Calu3 (cell line): ENCODE results near the gene PLPP7. TPM values are rescaled to one million over a fixed set of nuclear protein-coding genes. Genes with fewer than 3 reads are reported as not detected.

Experiments
- BruUV-seq: library from RNA; stranded (reverse); fragments of 400-500 nt; replicated peaks from 2 replicates; lab custom pipeline; 2021; lab: Mats Ljungman, UMichigan
- CTCF ChIA-PET: fragments of 300-600 bp; sonication (Branson Sonifier 250); formaldehyde crosslinking; loops from one replicate; lab custom pipeline; 2022; ENCODE audit warnings: antibody characterized with exemption; lab: Charles Lee
- DNase-seq: peaks from one replicate; pipeline ENCODE4 v3.0.0; 2022
- H3K27ac Mint-ChIP-seq: one replicate; pipeline ENCODE4 v1.8.0; 2022; ENCODE audit warnings: mixed read lengths; ENCODE audit not compliant: unreplicated experiment
- H3K27me3 Mint-ChIP-seq: one replicate; pipeline ENCODE4 v1.8.0; 2022; ENCODE audit warnings: mixed read lengths; ENCODE audit not compliant: unreplicated experiment
- H3K36me3 Mint-ChIP-seq: one replicate; pipeline ENCODE4 v1.8.0; 2022; ENCODE audit warnings: mild to moderate bottlenecking, moderate library complexity, mixed read lengths; ENCODE audit not compliant: insufficient read depth, unreplicated experiment
- H3K4me1 Mint-ChIP-seq: one replicate; pipeline ENCODE4 v1.8.0; 2022; ENCODE audit warnings: mild to moderate bottlenecking, low read depth, mixed read lengths; ENCODE audit not compliant: unreplicated experiment
- H3K4me3 Mint-ChIP-seq: one replicate; pipeline ENCODE4 v1.8.0; 2022; ENCODE audit warnings: mild to moderate bottlenecking, low read depth, moderate library complexity, mixed read lengths; ENCODE audit not compliant: unreplicated experiment
- H3K9me3 Mint-ChIP-seq: one replicate; pipeline ENCODE4 v1.8.0; 2022; ENCODE audit warnings: low read depth, mixed read lengths; ENCODE audit not compliant: unreplicated experiment
- CTCF ChIP-seq: fragments of 200-600 bp; IDR thresholded peaks from one replicate; pipeline ENCODE4 v1.8.0; 2022; ENCODE audit warnings: antibody characterized with exemption; ENCODE audit not compliant: unreplicated experiment
- intact Hi-C: fragments of 100-400 bp; cut with micrococcal nuclease; formaldehyde crosslinking; loops from one replicate; pipeline ENCODE4 v1.10.0; 2022; ENCODE audit not compliant: unreplicated experiment
- total RNA-seq: library from RNA; stranded (reverse); gene quantifications from 2 replicates; pipeline ENCODE4 v1.2.3, GENCODE V29; 2022

The PLPP7 gene
- total RNA-seq, 1 experiment from 2014 or later = not detected

- BruUV-seq = no TSS peak
- CTCF ChIA-PET = no interaction called here
- no peak overlapping the region for H3K27ac Mint-ChIP-seq
These were observed 18.5 kb downstream of the PLPP7 start for GRCh38 chr9:131307974-131308373.

DNA sequence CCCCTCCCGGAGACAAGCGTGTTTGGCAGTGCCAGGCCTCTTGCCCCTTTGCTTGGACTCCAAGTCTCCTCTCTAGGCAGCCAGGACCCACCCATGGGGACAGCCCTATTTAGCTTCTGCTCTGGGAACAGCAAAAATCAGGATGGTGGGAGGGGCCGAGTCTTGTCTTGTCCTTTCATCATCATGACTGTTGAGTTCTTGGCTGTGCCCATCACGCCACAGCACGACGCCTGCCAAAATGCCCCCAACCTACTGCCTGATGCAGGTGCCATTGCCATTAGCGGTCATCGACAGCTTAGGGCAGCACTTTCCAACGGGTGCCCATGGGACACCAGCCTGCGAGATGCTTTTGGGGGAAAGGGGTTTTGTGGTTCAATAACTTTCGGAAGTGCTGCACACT lies 18.9 kb downstream of the PLPP7 start:
- H3K9me3 Mint-ChIP-seq = no peaks in the 10 kb centered on the region
- no peak overlapping the region for H3K27ac Mint-ChIP-seq
- intact Hi-C loops = no loop called here
- TF ChIP-seq CTCF = no peak
- peaks cover 22% of the 10 kb centered on the region for H3K27me3 Mint-ChIP-seq
- no peak overlapping the region for H3K4me3 Mint-ChIP-seq
- no peaks in the 10 kb centered on the region for H3K36me3 Mint-ChIP-seq
- no peaks in the 10 kb centered on the region for H3K4me1 Mint-ChIP-seq
- CTCF ChIA-PET = no interaction called here
- BruUV-seq = no TSS peak
- no peak for DNase-seq

More at GRCh38 chr9:131307974-131308373, 18.5 kb downstream of the PLPP7 start:
- DNase-seq = no peak
- Mint-ChIP-seq H3K27me3 (peaks cover 22% of the 10 kb centered on the region), H3K36me3 (no peaks in the 10 kb centered on the region), H3K9me3 (no peaks in the 10 kb centered on the region), H3K4me1 (no peaks in the 10 kb centered on the region), H3K4me3 (no peak overlapping the region)
- no peak for TF ChIP-seq CTCF
- intact Hi-C loops = no loop called here

DNA sequence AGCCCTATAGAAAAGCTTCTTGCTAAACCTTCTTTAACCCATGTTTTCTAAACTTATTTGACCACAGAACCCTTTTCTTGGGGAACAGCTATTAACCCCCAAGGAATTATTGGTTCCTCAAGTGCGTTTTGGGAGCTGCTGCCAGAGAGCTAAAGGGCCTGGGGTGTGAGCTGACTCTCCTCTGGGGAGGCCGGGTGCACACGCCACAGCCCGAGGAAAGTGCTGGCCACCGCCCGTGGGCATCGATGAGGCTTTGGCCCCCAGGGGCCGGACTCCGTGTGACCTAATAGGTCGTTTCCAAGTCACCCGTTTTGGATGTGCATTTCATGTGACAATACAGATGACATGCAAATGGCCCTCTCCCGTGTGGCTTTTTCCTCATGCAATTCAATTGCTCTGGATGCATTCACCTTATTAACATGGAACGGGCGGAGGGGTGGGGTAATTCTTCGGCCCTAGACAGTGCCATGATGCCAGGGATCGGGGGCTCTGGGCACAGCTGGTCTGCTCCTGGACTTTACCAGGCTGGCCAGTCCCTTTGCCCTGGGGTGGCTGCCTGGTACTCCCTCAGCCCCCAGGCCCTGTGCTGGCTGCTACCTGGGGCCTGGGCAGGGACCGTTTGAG lies 19.5 kb downstream of the PLPP7 start:
- Mint-ChIP-seq H3K4me1 (no peaks in the 10 kb centered on the region), H3K27ac (no peak overlapping the region), H3K36me3 (no peaks in the 10 kb centered on the region), H3K9me3 (no peaks in the 10 kb centered on the region), H3K27me3 (peaks cover 22% of the 10 kb centered on the region), H3K4me3 (no peak overlapping the region)
- TF ChIP-seq CTCF = no peak
- BruUV-seq = no TSS peak
- CTCF ChIA-PET = no interaction called here
- DNase-seq = no peak
- intact Hi-C loops = no loop called here

- H3K9me3 Mint-ChIP-seq = no peaks in the 10 kb centered on the region
- CTCF ChIA-PET = no interaction called here
- TF ChIP-seq CTCF = no peak
- H3K36me3 Mint-ChIP-seq = no peaks in the 10 kb centered on the region
- BruUV-seq = no TSS peak
- H3K4me1 Mint-ChIP-seq = no peaks in the 10 kb centered on the region
- no peak overlapping the region for H3K4me3 Mint-ChIP-seq
- no peak overlapping the region for H3K27ac Mint-ChIP-seq
- H3K27me3 Mint-ChIP-seq = peaks cover 22% of the 10 kb centered on the region
- intact Hi-C loops = no loop called here
- no peak for DNase-seq
These were observed 20.2 kb downstream of the PLPP7 start for GRCh38 chr9:131309530-131310276.
